ENCODE data around the gene FAM83F.

Gene FAM83F

GRCh38 chr22:40007853-40008710 is 13.3 kb downstream of the FAM83F start:
- TF ChIP-seq CTCF (IDR thresholded peaks at IDR 0.05; ENCODE audit: extremely low read depth, insufficient read depth, missing control alignments), result no peak
- in situ Hi-C loops (cut with MboI; ENCODE audit: low pct_unique_long_range_greater_than_20kb, low sequenced_read_pairs, unreplicated experiment), result no loop called here
- DNase-seq (ENCODE audit: low spot score), result no peak

- in situ Hi-C loops (cut with MboI; ENCODE audit: low pct_unique_long_range_greater_than_20kb, low sequenced_read_pairs, unreplicated experiment), result no loop called here
- no peak for TF ChIP-seq CTCF (IDR thresholded peaks at IDR 0.05; ENCODE audit: extremely low read depth, insufficient read depth, missing control alignments)
- no peak for DNase-seq (ENCODE audit: low spot score)
Observed at GRCh38 chr22:40008726-40009291, 14.1 kb downstream of the FAM83F start.

DNA sequence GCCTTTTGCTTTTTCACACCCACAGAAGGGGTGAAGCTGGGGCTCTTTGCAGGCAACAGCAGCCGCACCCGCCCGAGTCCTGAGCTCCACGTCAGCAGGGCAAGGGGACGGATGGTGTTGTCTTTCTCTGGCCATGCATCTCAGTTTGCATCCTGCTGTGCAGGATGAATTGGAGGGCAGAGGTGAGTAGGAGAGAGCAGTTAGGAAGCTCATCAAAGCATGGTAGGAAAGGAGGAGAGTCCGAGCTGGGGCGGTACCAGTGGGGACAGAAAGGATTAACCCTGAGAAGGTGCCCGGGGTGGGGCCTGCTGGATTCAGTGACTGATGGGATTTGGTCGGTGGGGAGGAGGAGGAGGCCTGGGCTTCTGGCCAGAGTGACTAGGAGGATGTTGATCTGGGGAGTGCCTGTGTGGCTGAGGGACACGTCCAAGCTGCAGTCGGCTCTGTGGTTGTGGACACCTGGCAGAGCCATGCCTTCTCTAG is 14.6 kb downstream of the FAM83F start:
- no peak for DNase-seq (ENCODE audit: low spot score)
- in situ Hi-C loops (cut with MboI; ENCODE audit: low pct_unique_long_range_greater_than_20kb, low sequenced_read_pairs, unreplicated experiment), result no loop called here
- TF ChIP-seq CTCF (IDR thresholded peaks at IDR 0.05; ENCODE audit: extremely low read depth, insufficient read depth, missing control alignments), result no peak

DNA sequence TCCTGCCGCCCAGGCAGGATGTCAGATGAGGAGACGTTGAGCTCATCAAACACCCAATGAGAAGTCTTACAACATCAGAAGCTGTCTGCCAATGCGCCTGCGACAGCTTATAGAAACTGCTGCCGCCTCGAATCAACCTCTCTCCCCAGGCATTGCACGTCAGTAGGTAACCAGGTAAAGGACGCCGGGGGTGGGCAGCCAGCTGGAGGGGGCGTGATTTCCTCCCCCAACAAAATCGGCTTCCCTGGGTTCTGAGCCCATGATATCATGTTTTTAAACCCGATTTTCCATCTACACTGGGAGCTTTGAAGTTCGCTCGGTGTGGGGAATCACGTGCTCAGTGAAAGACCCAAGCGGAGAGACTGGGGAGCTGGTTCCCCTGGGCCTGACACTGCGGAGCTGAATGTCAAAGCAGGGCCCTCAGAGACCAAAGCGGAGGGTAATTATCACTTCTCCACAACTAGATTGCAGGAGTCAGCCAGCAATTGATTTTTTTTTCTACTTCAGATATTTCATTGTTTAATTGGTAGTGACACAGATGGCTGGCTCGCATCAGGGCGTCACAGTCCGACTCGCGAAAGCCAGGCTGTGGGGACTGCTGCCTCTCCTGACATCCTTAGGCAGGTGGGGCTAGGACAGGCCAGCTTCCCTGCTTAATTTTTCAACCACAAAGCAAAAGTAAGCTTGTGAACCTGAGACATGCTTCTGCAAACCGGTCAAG is 15.4 kb downstream of the FAM83F start:
- TF ChIP-seq CTCF (IDR thresholded peaks at IDR 0.05; ENCODE audit: extremely low read depth, insufficient read depth, missing control alignments), result no peak
- in situ Hi-C loops (cut with MboI; ENCODE audit: low pct_unique_long_range_greater_than_20kb, low sequenced_read_pairs, unreplicated experiment), result no loop called here
- no peak for DNase-seq (ENCODE audit: low spot score)

GRCh38 chr22:40010746-40011145 is 16.0 kb downstream of the FAM83F start:
- in situ Hi-C loops (cut with MboI; ENCODE audit: low pct_unique_long_range_greater_than_20kb, low sequenced_read_pairs, unreplicated experiment), result no loop called here
- no peak for TF ChIP-seq CTCF (IDR thresholded peaks at IDR 0.05; ENCODE audit: extremely low read depth, insufficient read depth, missing control alignments)
- no peak for DNase-seq (ENCODE audit: low spot score)

- in situ Hi-C loops (cut with MboI; ENCODE audit: low pct_unique_long_range_greater_than_20kb, low sequenced_read_pairs, unreplicated experiment), result no loop called here
- no peak for DNase-seq (ENCODE audit: low spot score)
- no peak for TF ChIP-seq CTCF (IDR thresholded peaks at IDR 0.05; ENCODE audit: extremely low read depth, insufficient read depth, missing control alignments)
Observed at GRCh38 chr22:40014667-40015248, 20.0 kb downstream of the FAM83F start.

Data from GM13977 (cell line).